ENCODE data around the gene BRD9. TPM values are rescaled to one million over a fixed set of nuclear protein-coding genes. Genes with fewer than 3 reads are reported as not detected.

Gene BRD9
- total and polyA plus RNA-seq, 2 experiments from 2014 or later = 17.8 to 20.3 TPM

- Histone ChIP-seq H4K20me1 (ENCODE audit: insufficient read depth, poor library complexity, severe bottlenecking) (no peaks in the 10 kb centered on the region), H3K4me1 (ENCODE audit: insufficient read depth) (no peaks in the 10 kb centered on the region), H3K79me2 (no peaks in the 10 kb centered on the region), H3K4me3 (no peak overlapping the region), H3K4me2 (no peak overlapping the region), H2AFZ (no peak overlapping the region), H3K36me3 (replicated peaks; ENCODE audit: insufficient read depth, low read depth) (no peaks in the 10 kb centered on the region), H3K27me3 (no peaks in the 10 kb centered on the region), H3K27ac (no peak overlapping the region), H3K9me2 (replicated peaks; ENCODE audit: insufficient read depth) (no peaks in the 10 kb centered on the region), H3K9me3 (ENCODE audit: low read depth) (no peaks in the 10 kb centered on the region)
- TF ChIP-seq EZH2 (IDR thresholded peaks at IDR 0.05; ENCODE audit: borderline replicate concordance) = no peak
- no peak for TF ChIP-seq CTCF (IDR thresholded peaks at IDR 0.05; ENCODE audit: poor library complexity)
- TF ChIP-seq EZH2phosphoT487 (IDR thresholded peaks at IDR 0.05; ENCODE audit: low read depth, severe bottlenecking, unreplicated experiment) = no peak
- no peak for DNase-seq (ENCODE audit: low spot score)
- 70% methylated on average over 16 of the region's 16 CpGs for WGBS (ENCODE audit: low lambda C conversion rate, missing lambda C conversion rate)
These were observed 33.2 kb downstream of the BRD9 start for GRCh38 chr5:859391-859790.

GRCh38 chr5:858726-859125 is 33.9 kb downstream of the BRD9 start:
- Histone ChIP-seq H2AFZ (no peak overlapping the region), H3K4me2 (no peak overlapping the region), H3K9me2 (replicated peaks; ENCODE audit: insufficient read depth) (no peaks in the 10 kb centered on the region), H3K4me1 (ENCODE audit: insufficient read depth) (no peaks in the 10 kb centered on the region), H3K27me3 (no peaks in the 10 kb centered on the region), H3K4me3 (no peak overlapping the region), H3K27ac (no peak overlapping the region), H4K20me1 (ENCODE audit: insufficient read depth, poor library complexity, severe bottlenecking) (no peaks in the 10 kb centered on the region), H3K9me3 (ENCODE audit: low read depth) (no peaks in the 10 kb centered on the region), H3K36me3 (replicated peaks; ENCODE audit: insufficient read depth, low read depth) (no peaks in the 10 kb centered on the region), H3K79me2 (no peaks in the 10 kb centered on the region)
- WGBS (ENCODE audit: low lambda C conversion rate, missing lambda C conversion rate) = 98% methylated on average over 11 of the region's 11 CpGs
- no peak for DNase-seq (ENCODE audit: low spot score)
- TF ChIP-seq CTCF (IDR thresholded peaks at IDR 0.05; ENCODE audit: poor library complexity) = no peak
- TF ChIP-seq EZH2 (IDR thresholded peaks at IDR 0.05; ENCODE audit: borderline replicate concordance) = no peak
- no peak for TF ChIP-seq EZH2phosphoT487 (IDR thresholded peaks at IDR 0.05; ENCODE audit: low read depth, severe bottlenecking, unreplicated experiment)

GRCh38 chr5:856531-857425 is 35.8 kb downstream of the BRD9 start:
- H3K4me2 ChIP-seq = no peak overlapping the region
- no peaks in the 10 kb centered on the region for H3K9me2 ChIP-seq (replicated peaks; ENCODE audit: insufficient read depth)
- WGBS (ENCODE audit: low lambda C conversion rate, missing lambda C conversion rate) = 92% methylated on average over 16 of the region's 16 CpGs
- H3K27me3 ChIP-seq = no peaks in the 10 kb centered on the region
- H3K36me3 ChIP-seq (replicated peaks; ENCODE audit: insufficient read depth, low read depth) = no peaks in the 10 kb centered on the region
- no peak overlapping the region for H3K27ac ChIP-seq
- no peaks in the 10 kb centered on the region for H3K79me2 ChIP-seq
- H3K4me1 ChIP-seq (ENCODE audit: insufficient read depth) = no peaks in the 10 kb centered on the region
- TF ChIP-seq CTCF (IDR thresholded peaks at IDR 0.05; ENCODE audit: poor library complexity) = no peak
- no peak for TF ChIP-seq EZH2phosphoT487 (IDR thresholded peaks at IDR 0.05; ENCODE audit: low read depth, severe bottlenecking, unreplicated experiment)
- no peak for TF ChIP-seq EZH2 (IDR thresholded peaks at IDR 0.05; ENCODE audit: borderline replicate concordance)
- no peaks in the 10 kb centered on the region for H4K20me1 ChIP-seq (ENCODE audit: insufficient read depth, poor library complexity, severe bottlenecking)
- no peak for DNase-seq (ENCODE audit: low spot score)
- H3K4me3 ChIP-seq = no peak overlapping the region
- H2AFZ ChIP-seq = no peak overlapping the region
- no peaks in the 10 kb centered on the region for H3K9me3 ChIP-seq (ENCODE audit: low read depth)
